AG09319 (cell line): ENCODE data around the gene FAM89B.

ENCODE experiments used
- DNase-seq: peaks from one replicate; pipeline ENCODE4 v3.0.0-alpha.2; 2010; ENCODE audit warnings: low read depth; ENCODE audit errors: extremely low read depth
- CTCF ChIP-seq: IDR thresholded peaks from 2 replicates; pipeline ENCODE4 v1.5.1; 2011; ENCODE audit warnings: low read depth, mild to moderate bottlenecking, inconsistent platforms, low read length, moderate library complexity

FAM89B gene

DNA sequence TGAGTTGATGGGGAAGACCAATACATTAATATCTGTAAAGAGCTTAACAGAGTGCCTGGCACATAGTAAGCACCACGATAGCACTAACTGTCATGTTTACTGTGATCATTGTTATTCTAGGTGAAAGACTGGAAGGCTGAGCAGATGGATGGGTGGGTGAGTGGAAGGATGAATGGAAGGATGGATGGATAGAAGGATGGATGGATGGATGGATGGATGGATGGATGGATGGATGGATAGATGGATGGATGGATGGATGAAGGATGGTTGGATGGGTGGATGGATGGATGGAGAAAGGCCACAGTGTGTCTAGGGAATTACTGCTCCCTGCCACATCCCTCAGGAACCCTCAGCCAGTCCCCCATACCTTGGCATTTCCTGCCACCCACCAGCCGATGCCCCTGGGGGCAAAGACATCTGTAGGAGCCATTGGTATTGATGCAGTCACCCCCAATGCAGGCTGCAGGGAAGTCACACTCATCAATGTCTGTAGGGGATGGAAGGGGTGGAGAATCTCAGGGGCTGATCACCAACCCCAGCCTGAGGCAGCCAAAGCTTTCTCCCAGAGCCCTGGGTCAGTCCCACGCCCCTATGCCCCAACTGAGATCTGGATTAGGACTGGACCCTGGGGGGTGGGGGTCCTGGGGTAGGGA lies 29.5 kb upstream of the FAM89B start:
- TF ChIP-seq CTCF, result no peak
- no peak for DNase-seq

DNA sequence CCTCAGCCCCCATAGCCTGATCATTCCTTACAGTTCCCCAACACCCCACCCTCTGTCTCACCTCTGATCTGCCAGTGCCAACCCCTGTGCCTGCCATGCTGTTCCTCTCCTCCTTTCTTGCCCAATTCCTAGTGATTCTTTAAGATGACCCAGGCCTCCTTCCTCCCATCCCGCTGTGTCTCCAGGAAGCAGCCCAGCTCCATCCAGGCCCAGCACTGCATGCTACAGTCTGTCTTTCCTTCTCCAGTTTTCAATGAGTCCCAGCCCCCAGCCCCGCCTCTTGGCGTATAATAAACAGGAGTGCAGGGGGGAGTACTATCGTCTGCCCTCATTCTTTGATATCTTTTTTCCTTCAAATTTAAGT lies 26.5 kb upstream of the FAM89B start:
- DNase-seq, result no peak

DNA sequence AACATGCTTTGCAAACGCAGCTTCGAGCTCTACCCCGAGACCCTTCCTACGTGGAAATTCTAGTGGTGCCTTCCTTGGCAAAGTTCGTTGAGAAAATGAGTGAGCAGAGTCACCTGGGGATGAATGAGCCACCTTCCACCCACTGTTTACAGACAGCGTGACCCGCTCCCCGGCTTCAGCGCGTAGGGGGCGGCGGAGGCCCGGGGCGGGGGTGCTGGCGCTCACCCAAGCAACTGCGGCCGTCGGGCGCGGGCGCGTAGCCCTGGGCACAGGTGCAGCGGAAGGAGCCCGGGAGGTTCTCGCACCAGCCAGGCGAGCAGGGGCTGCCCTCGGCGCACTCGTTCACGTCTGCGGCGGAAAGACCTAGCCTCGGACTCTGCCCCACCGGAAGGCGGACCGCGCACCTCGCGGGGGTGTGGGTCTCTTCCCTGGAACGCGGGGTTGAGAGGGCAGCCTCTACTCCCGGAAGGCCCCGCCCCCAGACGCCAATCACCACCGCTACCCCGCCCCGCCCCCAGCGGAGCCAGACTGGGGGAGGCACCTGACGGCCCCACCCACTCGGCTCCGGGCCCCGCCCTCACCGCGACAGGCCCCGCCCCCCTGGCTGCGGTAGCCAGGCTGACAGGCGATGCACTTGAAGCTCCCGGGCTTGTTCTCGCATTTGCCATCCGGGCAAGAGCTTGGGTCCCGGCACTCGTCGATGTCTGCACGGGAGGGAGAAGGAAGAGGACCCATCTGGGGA lies 25.9 kb upstream of the FAM89B start:
- TF ChIP-seq CTCF, result no peak
- DNase-seq, result no peak

More for the DNA sequence above, 26.5 kb upstream of the FAM89B start:
- no peak for TF ChIP-seq CTCF

DNA sequence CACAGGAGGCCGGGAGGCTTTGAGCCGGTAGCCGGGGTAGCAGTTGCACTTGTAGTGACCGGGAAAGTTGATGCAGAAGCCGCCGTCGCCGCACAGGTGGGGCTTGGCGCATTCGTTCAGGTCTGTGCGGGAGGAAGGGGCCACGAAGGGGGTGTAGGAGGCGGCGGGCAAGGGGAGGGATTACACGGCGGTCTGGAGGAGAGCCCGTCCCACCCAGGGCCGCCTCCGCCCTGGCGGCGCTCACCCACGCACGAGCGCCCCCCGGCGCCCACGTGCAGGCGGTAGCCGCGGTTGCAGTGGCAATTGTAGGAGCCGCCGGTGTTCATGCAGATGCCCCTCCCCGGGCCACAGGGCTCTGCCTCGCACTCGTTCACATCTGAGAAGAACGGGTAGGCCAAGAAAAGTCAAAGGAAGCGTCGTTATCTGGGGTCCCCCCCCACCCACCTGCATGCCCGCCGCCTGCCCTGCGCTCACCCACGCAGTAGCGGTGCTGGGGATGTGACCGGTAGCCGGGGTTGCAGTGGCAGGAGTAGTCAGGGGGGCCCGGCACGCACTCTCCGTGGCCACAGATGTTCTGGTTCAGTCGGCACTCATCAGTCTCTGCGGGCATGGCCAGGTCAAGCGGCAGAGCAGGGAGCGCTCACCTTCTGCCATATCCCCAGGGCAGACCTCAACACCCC lies 24.8 kb upstream of the FAM89B start:
- no peak for TF ChIP-seq CTCF
- DNase-seq, result no peak

- no peak for DNase-seq
- no peak for TF ChIP-seq CTCF
Measured at GRCh38 chr11:65548395-65548794, 23.9 kb upstream of the FAM89B start.

- no peak for DNase-seq
Measured at GRCh38 chr11:65549096-65549495, 23.2 kb upstream of the FAM89B start.

More at GRCh38 chr11:65549096-65549495, 23.2 kb upstream of the FAM89B start:
- no peak for TF ChIP-seq CTCF
